ENCODE data around the gene ZCCHC2. TPM values are rescaled to one million over a fixed set of nuclear protein-coding genes. Genes with fewer than 3 reads are reported as not detected.

The ZCCHC2 gene
- 4.7 TPM for polyA plus RNA-seq (2013, experiment 1 of 2)
- 4.8 TPM for polyA plus RNA-seq (2013, experiment 2 of 2)

- Histone ChIP-seq H2AK5ac (ENCODE audit: low read length, severe bottlenecking) (no peak within 1 kb of the TSS), H3K27me3 (ENCODE audit: control insufficient read depth in 1 of 2, insufficient read depth in 1 of 2, low read length in 2 of 2) (no peaks in the 10 kb centered on the region), H3K18ac (ENCODE audit: low read depth in 1 of 2, low read length in 2 of 2) (peak within 1 kb of the TSS; percentile 91 to 97), H2BK120ac (ENCODE audit: low read depth, low read length) (peak within 1 kb of the TSS; percentile 23), H3K4ac (ENCODE audit: low read depth in 1 of 2, low read length in 2 of 2) (peak within 1 kb of the TSS; percentile 60 to 80), H4K8ac (ENCODE audit: low read length) (peak within 1 kb of the TSS; percentile 82), H3K23ac (ENCODE audit: low read length in 2 of 2) (peak within 1 kb of the TSS in 1 of 2 experiments; percentile 93), H4K91ac (ENCODE audit: low read length) (peak within 1 kb of the TSS; percentile 65), H2AFZ (ENCODE audit: low read depth, low read length) (peak within 1 kb of the TSS; percentile 99), H3K4me2 (ENCODE audit: low read length, poor library complexity, severe bottlenecking) (peak within 1 kb of the TSS; percentile 99), H3K9ac (ENCODE audit: low read length) (peak within 1 kb of the TSS; percentile 96), H3K27ac (ENCODE audit: low read length, poor library complexity, severe bottlenecking) (peak within 1 kb of the TSS; percentile 51), H2BK12ac (ENCODE audit: low read length in 2 of 2) (peak within 1 kb of the TSS; percentile 57 to 100), H3K4me3 (ENCODE audit: insufficient read depth in 1 of 2, low read depth in 1 of 2, low read length in 2 of 2) (peak within 1 kb of the TSS; percentile 90 to 97), H3K14ac (ENCODE audit: low read length in 2 of 2) (peak within 1 kb of the TSS in 1 of 2 experiments; percentile 97), H3K36me3 (ENCODE audit: control insufficient read depth in 1 of 2, insufficient read depth in 2 of 2, low read depth in 1 of 2, low read length in 2 of 2) (peaks cover 0 to 4% of the 10 kb centered on the region in 2 experiments), H3K9me3 (ENCODE audit: control insufficient read depth, low read length) (no peaks in the 10 kb centered on the region), H3K4me1 (ENCODE audit: control insufficient read depth, insufficient read depth, low read depth, low read length) (peaks cover 2% of the 10 kb centered on the region), H3K79me1 (replicated peaks; ENCODE audit: low read length, poor library complexity, severe bottlenecking) (peaks cover 10% of the 10 kb centered on the region), H2BK15ac (ENCODE audit: low read depth, poor library complexity, severe bottlenecking) (peak within 1 kb of the TSS; percentile 98), H2BK5ac (ENCODE audit: low read depth, low read length, poor library complexity, severe bottlenecking) (no peak within 1 kb of the TSS)
- WGBS = under 1% methylated on average over 54 of the region's 87 CpGs
- DNase-seq = peak; percentile 97
These were observed at the start of gene ZCCHC2 for GRCh38 chr18:62522504-62523254. Gene ZCCHC2, plus strand, starts transcription at chr18:62523025. Its CDS starts 400 bp downstream, at chr18:62523425.

- Histone ChIP-seq H2BK120ac (ENCODE audit: low read depth, low read length) (no peak overlapping the region), H3K18ac (ENCODE audit: low read depth in 1 of 2, low read length in 2 of 2) (no peak overlapping the region), H3K27ac (ENCODE audit: low read length, poor library complexity, severe bottlenecking) (no peak overlapping the region), H3K27me3 (ENCODE audit: control insufficient read depth in 1 of 2, insufficient read depth in 1 of 2, low read length in 2 of 2) (peaks cover 0 to 7% of the 10 kb centered on the region in 2 experiments), H3K14ac (ENCODE audit: low read length in 2 of 2) (no peak overlapping the region), H3K36me3 (ENCODE audit: control insufficient read depth in 1 of 2, insufficient read depth in 2 of 2, low read depth in 1 of 2, low read length in 2 of 2) (no peaks in the 10 kb centered on the region), H4K91ac (ENCODE audit: low read length) (no peak overlapping the region), H3K79me1 (replicated peaks; ENCODE audit: low read length, poor library complexity, severe bottlenecking) (no peaks in the 10 kb centered on the region), H4K8ac (ENCODE audit: low read length) (no peak overlapping the region), H3K23ac (ENCODE audit: low read length in 2 of 2) (no peak overlapping the region), H3K9me3 (ENCODE audit: control insufficient read depth, low read length) (peaks cover 20% of the 10 kb centered on the region), H3K9ac (ENCODE audit: low read length) (no peak overlapping the region), H2AFZ (ENCODE audit: low read depth, low read length) (no peak overlapping the region), H3K4me3 (ENCODE audit: insufficient read depth in 1 of 2, low read depth in 1 of 2, low read length in 2 of 2) (no peak overlapping the region), H3K4ac (ENCODE audit: low read depth in 1 of 2, low read length in 2 of 2) (no peak overlapping the region), H3K4me1 (ENCODE audit: control insufficient read depth, insufficient read depth, low read depth, low read length) (no peaks in the 10 kb centered on the region), H3K4me2 (ENCODE audit: low read length, poor library complexity, severe bottlenecking) (no peak overlapping the region), H2BK12ac (ENCODE audit: low read length in 2 of 2) (no peak overlapping the region), H2BK15ac (ENCODE audit: low read depth, poor library complexity, severe bottlenecking) (no peak overlapping the region), H2AK5ac (ENCODE audit: low read length, severe bottlenecking) (no peak overlapping the region), H2BK5ac (ENCODE audit: low read depth, low read length, poor library complexity, severe bottlenecking) (no peak overlapping the region)
- no CpG with 5 or more reads among the region's 1 CpG for WGBS
- no peak for DNase-seq
These were observed 43.3 kb upstream of the ZCCHC2 start for GRCh38 chr18:62479574-62479973.

GRCh38 chr18:62480927-62481326, 41.9 kb upstream of the ZCCHC2 start:
- no peak overlapping the region for H2AK5ac ChIP-seq (ENCODE audit: low read length, severe bottlenecking)
- H3K36me3 ChIP-seq (ENCODE audit: control insufficient read depth in 1 of 2, insufficient read depth in 2 of 2, low read depth in 1 of 2, low read length in 2 of 2) = no peaks in the 10 kb centered on the region
- no peak overlapping the region for H3K18ac ChIP-seq (ENCODE audit: low read depth in 1 of 2, low read length in 2 of 2)
- no peak overlapping the region for H4K8ac ChIP-seq (ENCODE audit: low read length)
- DNase-seq = no peak
- no peak overlapping the region for H2BK12ac ChIP-seq (ENCODE audit: low read length in 2 of 2)
- H3K23ac ChIP-seq (ENCODE audit: low read length in 2 of 2) = no peak overlapping the region
- no peak overlapping the region for H3K14ac ChIP-seq (ENCODE audit: low read length in 2 of 2)
- H4K91ac ChIP-seq (ENCODE audit: low read length) = no peak overlapping the region
- H2BK5ac ChIP-seq (ENCODE audit: low read depth, low read length, poor library complexity, severe bottlenecking) = no peak overlapping the region
- no peaks in the 10 kb centered on the region for H3K4me1 ChIP-seq (ENCODE audit: control insufficient read depth, insufficient read depth, low read depth, low read length)
- H3K4me3 ChIP-seq (ENCODE audit: insufficient read depth in 1 of 2, low read depth in 1 of 2, low read length in 2 of 2) = no peak overlapping the region
- H3K9ac ChIP-seq (ENCODE audit: low read length) = no peak overlapping the region
- H2AFZ ChIP-seq (ENCODE audit: low read depth, low read length) = no peak overlapping the region
- H3K27ac ChIP-seq (ENCODE audit: low read length, poor library complexity, severe bottlenecking) = no peak overlapping the region
- no peaks in the 10 kb centered on the region for H3K27me3 ChIP-seq (ENCODE audit: control insufficient read depth in 1 of 2, insufficient read depth in 1 of 2, low read length in 2 of 2)
- no peak overlapping the region for H2BK120ac ChIP-seq (ENCODE audit: low read depth, low read length)
- no peak overlapping the region for H3K4me2 ChIP-seq (ENCODE audit: low read length, poor library complexity, severe bottlenecking)
- H3K79me1 ChIP-seq (replicated peaks; ENCODE audit: low read length, poor library complexity, severe bottlenecking) = no peaks in the 10 kb centered on the region
- no peak overlapping the region for H3K4ac ChIP-seq (ENCODE audit: low read depth in 1 of 2, low read length in 2 of 2)
- H2BK15ac ChIP-seq (ENCODE audit: low read depth, poor library complexity, severe bottlenecking) = no peak overlapping the region
- H3K9me3 ChIP-seq (ENCODE audit: control insufficient read depth, low read length) = peaks cover 20% of the 10 kb centered on the region

- Histone ChIP-seq H3K27ac (ENCODE audit: low read length, poor library complexity, severe bottlenecking) (no peak overlapping the region), H4K91ac (ENCODE audit: low read length) (no peak overlapping the region), H2BK120ac (ENCODE audit: low read depth, low read length) (no peak overlapping the region), H3K27me3 (ENCODE audit: control insufficient read depth in 1 of 2, insufficient read depth in 1 of 2, low read length in 2 of 2) (no peaks in the 10 kb centered on the region), H3K14ac (ENCODE audit: low read length in 2 of 2) (no peak overlapping the region), H3K9me3 (ENCODE audit: control insufficient read depth, low read length) (peaks cover 14% of the 10 kb centered on the region), H3K18ac (ENCODE audit: low read depth in 1 of 2, low read length in 2 of 2) (no peak overlapping the region), H3K23ac (ENCODE audit: low read length in 2 of 2) (no peak overlapping the region), H4K8ac (ENCODE audit: low read length) (no peak overlapping the region), H3K4me3 (ENCODE audit: insufficient read depth in 1 of 2, low read depth in 1 of 2, low read length in 2 of 2) (no peak overlapping the region), H2BK15ac (ENCODE audit: low read depth, poor library complexity, severe bottlenecking) (no peak overlapping the region), H3K9ac (ENCODE audit: low read length) (no peak overlapping the region), H2BK5ac (ENCODE audit: low read depth, low read length, poor library complexity, severe bottlenecking) (no peak overlapping the region), H3K36me3 (ENCODE audit: control insufficient read depth in 1 of 2, insufficient read depth in 2 of 2, low read depth in 1 of 2, low read length in 2 of 2) (no peaks in the 10 kb centered on the region), H2AK5ac (ENCODE audit: low read length, severe bottlenecking) (no peak overlapping the region), H3K4me1 (ENCODE audit: control insufficient read depth, insufficient read depth, low read depth, low read length) (peaks cover 5% of the 10 kb centered on the region), H2AFZ (ENCODE audit: low read depth, low read length) (no peak overlapping the region), H3K4me2 (ENCODE audit: low read length, poor library complexity, severe bottlenecking) (no peak overlapping the region), H2BK12ac (ENCODE audit: low read length in 2 of 2) (no peak overlapping the region), H3K79me1 (replicated peaks; ENCODE audit: low read length, poor library complexity, severe bottlenecking) (no peaks in the 10 kb centered on the region), H3K4ac (ENCODE audit: low read depth in 1 of 2, low read length in 2 of 2) (no peak overlapping the region)
- 78% methylated on average over 6 of the region's 8 CpGs for WGBS
- DNase-seq = no peak
These were observed 37.9 kb upstream of the ZCCHC2 start for GRCh38 chr18:62484941-62485340.

Measured in mesenchymal stem cell (in vitro differentiated cells and primary cell).